CD4-positive, alpha-beta T cell treated with Interleukin-6 at 100 ng/mL for 8 hours (primary cell): Measurements from ENCODE around the gene F11R.
"Not testable (repeated sequence)": the region's sequence is repeated elsewhere in the genome, so short reads cannot be mapped to it uniquely, and the experiment has no call there.

Experiments
- DNase-seq: peaks from one replicate; pipeline ENCODE4 v3.0.0-alpha.2; 2020; ENCODE audit warnings: mixed read lengths, low spot score

Gene F11R

GRCh38 chr1:161044535-161044907 lies 23.6 kb upstream of the F11R start:
- no peak for DNase-seq

GRCh38 chr1:161039546-161039945 lies 18.6 kb upstream of the F11R start:
- DNase-seq, result no peak

- no peak for DNase-seq
Measured at GRCh38 chr1:161039154-161039545, 18.2 kb upstream of the F11R start.

- peak; percentile 87 for DNase-seq
Measured at GRCh38 chr1:161038523-161039153, 17.7 kb upstream of the F11R start, which contains the start of gene TSTD1. Gene TSTD1 (minus strand): TSS chr1:161038964. CDS start chr1:161038889, 75 bp downstream.

- no peak for DNase-seq
Measured at GRCh38 chr1:161037661-161038522, 16.9 kb upstream of the F11R start.

GRCh38 chr1:161033751-161034150 lies 12.8 kb upstream of the F11R start:
- DNase-seq, result no peak

- no peak for DNase-seq
Measured at GRCh38 chr1:161032409-161032808, 11.5 kb upstream of the F11R start.

- DNase-seq, result no peak
Measured at GRCh38 chr1:161031874-161032273, 10.9 kb upstream of the F11R start.

GRCh38 chr1:161029466-161029865 lies 8.5 kb upstream of the F11R start:
- DNase-seq, result not testable (repeated sequence)

GRCh38 chr1:161026954-161027353 lies 6.0 kb upstream of the F11R start:
- DNase-seq, result not testable (repeated sequence)

- DNase-seq, result not testable (repeated sequence)
Measured at GRCh38 chr1:161022432-161022831, 1.5 kb upstream of the F11R start.

- no peak for DNase-seq
Measured at GRCh38 chr1:161021970-161022353, 1.0 kb upstream of the F11R start.

- peak; percentile 93 for DNase-seq
Measured at GRCh38 chr1:161021165-161021969, 415 bp upstream of the F11R start.

- no peak for DNase-seq
Measured at GRCh38 chr1:161019751-161020495, 1.0 kb downstream of the F11R start.

GRCh38 chr1:161019111-161019660 lies 1.8 kb downstream of the F11R start:
- DNase-seq, result not testable (repeated sequence)

- no peak for DNase-seq
Measured at GRCh38 chr1:161018631-161018930, 2.4 kb downstream of the F11R start.

- DNase-seq, result no peak
Measured at GRCh38 chr1:161017756-161018630, 3.0 kb downstream of the F11R start.

GRCh38 chr1:161017181-161017580 lies 3.8 kb downstream of the F11R start:
- not testable (repeated sequence) for DNase-seq

GRCh38 chr1:161016683-161017082 lies 4.3 kb downstream of the F11R start:
- DNase-seq, result not testable (repeated sequence)

- peak; percentile 75 for DNase-seq
Measured at GRCh38 chr1:161013488-161014230, 7.3 kb downstream of the F11R start.
